Measurements from ENCODE around the gene CAD. TPM values are rescaled to one million over a fixed set of nuclear protein-coding genes. Genes with fewer than 3 reads are reported as not detected.

CAD gene
- total and polyA plus RNA-seq, 2 donors (not counting 1 experiment from before 2014, with no cell fraction given), result 35.6 to 48.5 TPM

DNA sequence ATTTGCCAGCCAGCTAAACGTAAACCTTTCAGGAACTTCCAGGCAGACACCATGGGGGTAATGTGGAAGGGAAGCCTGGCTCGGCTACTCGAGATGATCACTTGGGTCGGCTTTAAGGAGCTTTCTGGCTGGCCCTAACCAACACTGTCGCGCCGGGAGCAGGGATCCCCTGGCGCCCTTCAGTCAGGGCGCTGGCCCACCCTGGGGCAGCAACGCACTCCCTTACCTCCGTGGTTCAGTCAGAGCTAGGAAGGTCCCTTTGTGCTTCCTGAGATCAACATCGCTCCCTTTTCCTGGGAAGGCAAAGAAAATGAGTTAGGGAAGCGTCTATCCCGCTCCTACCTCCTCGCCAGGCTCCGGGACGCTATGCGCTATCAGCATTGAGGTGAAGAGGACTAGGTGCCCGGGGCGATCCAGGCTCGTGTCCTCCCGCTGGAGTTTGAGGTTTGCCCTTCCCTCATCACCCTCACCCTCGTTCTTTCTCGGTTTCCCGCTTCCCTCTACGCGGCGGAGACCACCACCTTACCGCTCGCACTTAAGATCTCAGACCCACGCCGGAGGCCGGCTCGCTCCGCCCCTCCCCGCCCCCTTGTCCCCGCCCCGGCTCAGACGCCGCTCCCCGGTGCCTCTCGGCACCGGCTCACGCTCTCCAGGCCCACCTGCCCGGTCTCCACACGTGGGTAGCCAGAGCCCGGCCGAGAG lies 5.8 kb upstream of the CAD start:
- 5% methylated on average over 41 of the region's 48 CpGs for WGBS (ENCODE audit: insufficient coverage)

More for the DNA sequence above, 5.8 kb upstream of the CAD start:
- no peaks in the 10 kb centered on the region for H4K20me1 ChIP-seq (ENCODE audit: control insufficient read depth, insufficient read depth, low read length, poor library complexity, severe bottlenecking)
- no peaks in the 10 kb centered on the region for H3K27me3 ChIP-seq (replicated peaks in 1 of 4; ENCODE audit: control extremely low read depth in 1 of 4, control insufficient read depth in 3 of 4, insufficient read depth in 4 of 4, low read length in 3 of 4)
- H3K9ac ChIP-seq (ENCODE audit: low read length), result peak overlapping the region; percentile 99
- Mint-ChIP-seq H3K4me3 (peak overlapping the region; percentile 86), H3K9me3 (ENCODE audit: insufficient read depth) (no peaks in the 10 kb centered on the region), H3K4me1 (peaks cover 27% of the 10 kb centered on the region), H3K27ac (peak overlapping the region; percentile 83), H3K27me3 (no peaks in the 10 kb centered on the region)
- TF ChIP-seq, protein P1, sequence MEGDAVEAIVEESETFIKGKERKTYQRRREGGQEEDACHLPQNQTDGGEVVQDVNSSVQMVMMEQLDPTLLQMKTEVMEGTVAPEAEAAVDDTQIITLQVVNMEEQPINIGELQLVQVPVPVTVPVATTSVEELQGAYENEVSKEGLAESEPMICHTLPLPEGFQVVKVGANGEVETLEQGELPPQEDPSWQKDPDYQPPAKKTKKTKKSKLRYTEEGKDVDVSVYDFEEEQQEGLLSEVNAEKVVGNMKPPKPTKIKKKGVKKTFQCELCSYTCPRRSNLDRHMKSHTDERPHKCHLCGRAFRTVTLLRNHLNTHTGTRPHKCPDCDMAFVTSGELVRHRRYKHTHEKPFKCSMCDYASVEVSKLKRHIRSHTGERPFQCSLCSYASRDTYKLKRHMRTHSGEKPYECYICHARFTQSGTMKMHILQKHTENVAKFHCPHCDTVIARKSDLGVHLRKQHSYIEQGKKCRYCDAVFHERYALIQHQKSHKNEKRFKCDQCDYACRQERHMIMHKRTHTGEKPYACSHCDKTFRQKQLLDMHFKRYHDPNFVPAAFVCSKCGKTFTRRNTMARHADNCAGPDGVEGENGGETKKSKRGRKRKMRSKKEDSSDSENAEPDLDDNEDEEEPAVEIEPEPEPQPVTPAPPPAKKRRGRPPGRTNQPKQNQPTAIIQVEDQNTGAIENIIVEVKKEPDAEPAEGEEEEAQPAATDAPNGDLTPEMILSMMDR (IDR thresholded peaks at IDR 0.05), result no peak
- TF ChIP-seq EZH2 (IDR thresholded peaks at IDR 0.05; ENCODE audit: borderline replicate concordance, insufficient read depth, low read depth, low read length, poor library complexity, severe bottlenecking), result no peak
- peaks cover 0 to 28% of the 10 kb centered on the region in 2 experiments for H3K36me3 ChIP-seq (replicated peaks in 1 of 2; ENCODE audit: control extremely low read depth in 1 of 2, control insufficient read depth in 1 of 2, extremely low read depth in 1 of 2, insufficient read depth in 2 of 2, low read length in 1 of 2)
- no peak for DNase-seq
- peak overlapping the region; percentile 11 to 100 for H3K27ac ChIP-seq (ENCODE audit: low read length in 2 of 2)
- ATAC-seq (ENCODE audit: low read depth), result no peak
- H3K9me3 ChIP-seq (ENCODE audit: control extremely low read depth in 1 of 3, control insufficient read depth in 2 of 3, insufficient read depth in 1 of 3, low read length in 2 of 3), result no peaks in the 10 kb centered on the region
- intact Hi-C loops (cut with micrococcal nuclease), result loop anchor here (5.0 to 10.0 kb wide), 2 partner anchors 193 to 424 kb away; partner anchors contain the start of genes CENPA and PPM1G
- peaks cover 15% of the 10 kb centered on the region for H3K79me2 ChIP-seq (ENCODE audit: control insufficient read depth, insufficient read depth, low read length)
- peak overlapping the region; percentile 83 for H2AFZ ChIP-seq (ENCODE audit: insufficient read depth, low read depth, low read length, poor library complexity, severe bottlenecking)
- H3K4me3 ChIP-seq (ENCODE audit: control extremely low read depth in 1 of 5, extremely low read depth in 1 of 5, insufficient read depth in 1 of 5, low read depth in 2 of 5, low read length in 4 of 5), result peak overlapping the region; percentile 9 to 100 (median 90)
- CTCF ChIA-PET, result interaction anchor here (1.0 to 1.5 kb wide), 3 partner anchors 52 to 130 kb away, joined by 3 to 5 read pairs (median 3); no protein-coding TSS in a partner anchor
- peaks cover 13 to 14% of the 10 kb centered on the region in 2 donors for H3K4me1 ChIP-seq (ENCODE audit: control insufficient read depth in 2 of 2, insufficient read depth in 2 of 2, low read length in 2 of 2)
- POLR2A ChIA-PET, result interaction anchor here (0.5 to 1.5 kb wide), 9 partner anchors 20 to 169 kb away, joined by 3 to 15 read pairs (median 5); partner anchors contain the start of genes ABHD1, GTF3C2, OST4 and PREB
- peak overlapping the region; percentile 82 for H3K4me2 ChIP-seq (replicated peaks; ENCODE audit: low read depth, low read length, poor library complexity, severe bottlenecking)

Data from B cell (primary cell).